ENCODE results near the gene BAHCC1. TPM values are rescaled to one million over a fixed set of nuclear protein-coding genes. Genes with fewer than 3 reads are reported as not detected.

The BAHCC1 gene
- total RNA-seq, 1 donor, result 11.2 TPM

Small RNA genes lying within 50 kb of the gene (small RNA-seq; reads per million reads assigned to genes)
- gene MIR3186, result not detected
- gene MIR4740, result not detected

Other genes starting within 250 kb of the BAHCC1 start
- gene PVALEF, start 229.9 kb upstream of the BAHCC1 start, total RNA-seq, result not detected in 2 replicates
- gene AATK, start 229.2 kb upstream of the BAHCC1 start, total RNA-seq, result under 0.01 TPM in 1 of 2 replicates, not detected in the other
- gene CEP131, start 172.5 kb upstream of the BAHCC1 start, total RNA-seq, result 7.7 and 8.7 TPM in 2 replicates
- 16.6 and 18.0 TPM in 2 replicates for gene TEPSIN, start 156.4 kb upstream of the BAHCC1 start, total RNA-seq
- 19.9 and 28.0 TPM in 2 replicates for gene NDUFAF8, start 156.1 kb upstream of the BAHCC1 start, total RNA-seq
- 85.5 and 92.6 TPM in 2 replicates for gene SLC38A10, start 100.2 kb upstream of the BAHCC1 start, total RNA-seq
- gene ACTG1, start 117.3 kb downstream of the BAHCC1 start, total RNA-seq, result 10,373 and 13,273 TPM in 2 replicates
- gene FSCN2, start 132.9 kb downstream of the BAHCC1 start, total RNA-seq, result 2.9 and 5.1 TPM in 2 replicates
- 43.0 and 44.5 TPM in 2 replicates for gene FAAP100, start 156.9 kb downstream of the BAHCC1 start, total RNA-seq
- 97.8 and 118 TPM in 2 replicates for gene NPLOC4, start 241.7 kb downstream of the BAHCC1 start, total RNA-seq
- 2.9 and 11.5 TPM in 2 replicates for gene TSPAN10, start 241.7 kb downstream of the BAHCC1 start, total RNA-seq

Data from osteoblast (primary cell).